Measurements from ENCODE around the gene KRTAP10-6. TPM values are rescaled to one million over a fixed set of nuclear protein-coding genes. Genes with fewer than 3 reads are reported as not detected.
A peak's percentile ranks its signal among the peaks of the same experiment; 100 is the strongest.

KRTAP10-6 gene
- total RNA-seq, 1 donor from 2014 or later, result not detected

- Mint-ChIP-seq H3K4me1 (ENCODE audit: low read depth, unreplicated experiment) (peaks cover 3% of the 10 kb centered on the region), H3K27me3 (ENCODE audit: unreplicated experiment) (no peaks in the 10 kb centered on the region), H3K9me3 (ENCODE audit: unreplicated experiment) (peaks cover 11% of the 10 kb centered on the region), H3K27ac (ENCODE audit: unreplicated experiment) (peak within 1 kb of the TSS; percentile 67), H3K4me3 (ENCODE audit: unreplicated experiment) (peak within 1 kb of the TSS; percentile 64), H3K36me3 (ENCODE audit: unreplicated experiment) (peaks cover 22% of the 10 kb centered on the region)
- peak; percentile 38 for DNase-seq
- TF ChIP-seq CTCF (IDR thresholded peaks at IDR 0.05; ENCODE audit: partially characterized antibody, unreplicated experiment), result no peak
Measured at GRCh38 chr21:44637018-44637850, 44.9 kb upstream of the KRTAP10-6 start, which contains the start of gene KRTAP10-10. TSS of gene KRTAP10-10 (plus strand) at chr21:44637356. CDS start at chr21:44637418, 62 bp downstream.

DNA sequence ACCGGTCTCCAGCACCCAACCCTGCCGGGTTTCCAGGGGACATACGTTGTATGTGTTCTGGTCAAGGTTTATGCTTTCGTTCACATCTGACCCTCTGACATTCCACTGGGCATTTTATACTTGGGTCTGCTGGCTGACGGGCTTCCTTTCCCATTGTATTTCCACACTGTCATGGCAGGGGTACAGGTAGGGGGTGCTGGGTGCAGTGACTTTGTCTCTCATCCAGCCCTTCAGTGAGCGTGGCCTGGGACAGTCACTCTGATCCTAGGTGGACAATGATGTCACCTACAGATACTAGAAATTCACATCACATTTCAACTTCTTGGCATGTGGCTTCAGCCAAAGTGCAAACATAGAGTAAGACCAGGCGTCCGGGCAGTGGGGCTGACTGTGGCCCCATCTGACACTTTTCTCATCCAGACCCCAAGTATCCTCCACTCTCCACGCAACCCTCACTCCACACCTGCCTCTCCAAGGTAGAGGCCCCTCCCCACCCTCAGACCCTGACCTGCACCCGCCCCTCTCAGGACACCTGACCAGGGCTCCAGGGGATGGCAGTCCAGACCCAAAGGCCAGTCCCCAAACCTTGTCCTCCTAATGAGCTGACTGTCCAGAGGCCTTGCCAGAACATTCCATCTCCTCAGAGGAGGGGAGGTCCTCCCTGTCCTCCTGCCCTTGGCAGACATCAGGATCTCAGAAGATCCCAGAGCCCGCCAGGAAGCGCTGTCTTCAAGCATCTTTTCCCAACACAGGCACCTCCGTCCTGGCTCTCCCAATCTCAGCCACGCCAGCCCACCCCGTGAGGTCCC lies 44.1 kb upstream of the KRTAP10-6 start:
- no peaks in the 10 kb centered on the region for H3K27me3 Mint-ChIP-seq (ENCODE audit: unreplicated experiment)
- H3K27ac Mint-ChIP-seq (ENCODE audit: unreplicated experiment), result no peak overlapping the region
- TF ChIP-seq CTCF (IDR thresholded peaks at IDR 0.05; ENCODE audit: partially characterized antibody, unreplicated experiment), result no peak
- peaks cover 13% of the 10 kb centered on the region for H3K9me3 Mint-ChIP-seq (ENCODE audit: unreplicated experiment)
- no peak for DNase-seq
- peaks cover 30% of the 10 kb centered on the region for H3K36me3 Mint-ChIP-seq (ENCODE audit: unreplicated experiment)
- H3K4me3 Mint-ChIP-seq (ENCODE audit: unreplicated experiment), result no peak overlapping the region
- H3K4me1 Mint-ChIP-seq (ENCODE audit: low read depth, unreplicated experiment), result peaks cover 3% of the 10 kb centered on the region

- TF ChIP-seq CTCF (IDR thresholded peaks at IDR 0.05; ENCODE audit: partially characterized antibody, unreplicated experiment), result no peak
- Mint-ChIP-seq H3K36me3 (ENCODE audit: unreplicated experiment) (peaks cover 35% of the 10 kb centered on the region), H3K9me3 (ENCODE audit: unreplicated experiment) (peaks cover 15% of the 10 kb centered on the region), H3K27me3 (ENCODE audit: unreplicated experiment) (peaks cover 3% of the 10 kb centered on the region), H3K4me3 (ENCODE audit: unreplicated experiment) (no peak overlapping the region), H3K4me1 (ENCODE audit: low read depth, unreplicated experiment) (peaks cover 2% of the 10 kb centered on the region), H3K27ac (ENCODE audit: unreplicated experiment) (no peak overlapping the region)
- DNase-seq, result no peak
Measured at GRCh38 chr21:44632067-44632466, 39.8 kb upstream of the KRTAP10-6 start.

- Mint-ChIP-seq H3K4me3 (ENCODE audit: unreplicated experiment) (no peak overlapping the region), H3K4me1 (ENCODE audit: low read depth, unreplicated experiment) (peaks cover 2% of the 10 kb centered on the region), H3K9me3 (ENCODE audit: unreplicated experiment) (peaks cover 15% of the 10 kb centered on the region), H3K27me3 (ENCODE audit: unreplicated experiment) (peaks cover 3% of the 10 kb centered on the region), H3K36me3 (ENCODE audit: unreplicated experiment) (peaks cover 35% of the 10 kb centered on the region), H3K27ac (ENCODE audit: unreplicated experiment) (no peak overlapping the region)
- DNase-seq, result no peak
- TF ChIP-seq CTCF (IDR thresholded peaks at IDR 0.05; ENCODE audit: partially characterized antibody, unreplicated experiment), result no peak
Measured at GRCh38 chr21:44630440-44630839, 38.1 kb upstream of the KRTAP10-6 start.

Data from glutamatergic neuron (in vitro differentiated cells).